Measurements from ENCODE around the gene AK5. TPM values are rescaled to one million over a fixed set of nuclear protein-coding genes. Genes with fewer than 3 reads are reported as not detected.

The AK5 gene
- total RNA-seq, 2 donors from 2014 or later, result 4.4 to 7.2 TPM

DNA sequence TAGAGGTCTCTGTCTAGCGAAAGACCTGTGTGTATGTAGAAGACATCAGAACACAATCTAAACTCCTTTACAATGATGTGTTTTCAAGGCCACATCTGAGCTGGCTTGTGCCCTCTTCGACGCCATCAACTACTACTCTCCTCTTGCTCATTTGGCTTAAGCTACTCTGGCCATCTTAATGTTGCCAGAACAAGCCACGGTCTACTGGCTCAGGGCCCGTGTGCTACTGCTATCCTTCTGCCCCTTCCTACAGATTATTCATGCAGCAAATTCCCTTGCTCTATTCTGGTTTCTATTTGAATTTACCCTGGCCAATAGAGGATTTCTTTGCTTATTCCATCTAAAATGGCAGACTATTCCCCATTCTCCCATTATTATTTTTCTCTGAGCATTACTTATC, 278.9 kb downstream of the AK5 start:
- Mint-ChIP-seq H3K4me1 (ENCODE audit: low read depth) (no peaks in the 10 kb centered on the region), H3K36me3 (ENCODE audit: insufficient read depth in 2 of 2) (peaks cover 5 to 8% of the 10 kb centered on the region in 2 donors), H3K4me3 (no peak overlapping the region), H3K27me3 (ENCODE audit: low read depth) (no peaks in the 10 kb centered on the region), H3K27ac (peak overlapping the region; percentile 13), H3K9me3 (no peaks in the 10 kb centered on the region)
- ATAC-seq (replicated peaks in 1 of 2) (no peak), DNase-seq (no peak)

DNA sequence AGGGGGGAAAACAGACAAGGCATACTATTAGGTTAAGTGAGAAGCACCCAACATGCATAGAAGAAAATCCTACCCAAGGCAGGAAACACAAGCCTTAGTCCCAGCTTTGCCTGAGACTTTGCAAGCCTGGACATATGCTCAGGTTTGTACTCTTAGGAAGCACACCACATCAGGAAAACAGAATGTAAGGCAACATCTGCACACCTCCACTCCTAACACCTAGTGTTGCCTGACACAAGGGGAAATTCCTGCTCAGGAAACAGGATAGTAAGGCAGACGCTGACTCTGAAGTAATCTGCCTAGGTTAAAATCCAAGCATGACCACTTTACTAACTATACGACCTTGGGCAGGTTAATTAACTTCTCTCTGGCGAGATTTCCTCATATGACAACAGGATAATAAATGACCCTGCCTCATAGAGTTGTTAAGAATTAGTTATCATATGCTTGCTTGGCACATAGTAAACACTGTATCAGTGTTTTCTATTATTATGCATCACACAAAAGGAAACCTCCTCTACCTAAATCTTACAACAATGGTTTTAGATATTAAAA, 280.9 kb downstream of the AK5 start:
- H3K9me3 Mint-ChIP-seq, result no peaks in the 10 kb centered on the region
- no peak overlapping the region for H3K4me3 Mint-ChIP-seq
- peaks cover 7 to 12% of the 10 kb centered on the region in 2 donors for H3K36me3 Mint-ChIP-seq (ENCODE audit: insufficient read depth in 2 of 2)
- H3K27me3 Mint-ChIP-seq (ENCODE audit: low read depth), result no peaks in the 10 kb centered on the region
- no peak for DNase-seq
- H3K4me1 Mint-ChIP-seq (ENCODE audit: low read depth), result no peaks in the 10 kb centered on the region
- ATAC-seq (replicated peaks in 1 of 2), result no peak
- H3K27ac Mint-ChIP-seq, result peak overlapping the region; percentile 57

DNA sequence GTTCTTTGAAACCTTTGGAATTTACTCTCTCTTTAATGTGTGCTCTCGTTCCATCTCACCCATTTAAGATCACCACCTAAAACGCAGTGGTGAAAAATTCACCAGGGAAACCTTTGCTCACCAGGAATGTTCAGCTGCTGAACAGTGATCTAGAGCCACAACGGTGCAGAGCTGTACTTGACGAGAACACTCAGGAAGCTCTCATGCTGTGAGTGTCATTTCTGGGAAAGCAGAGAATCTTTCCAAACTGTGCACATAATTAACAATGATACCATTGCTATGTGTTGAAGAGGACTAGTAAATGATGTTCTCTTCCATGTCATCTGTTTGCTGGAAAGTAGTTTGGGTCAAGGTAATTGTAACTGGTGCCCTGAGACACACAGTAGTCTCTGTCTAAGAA, 283.5 kb downstream of the AK5 start:
- H3K4me3 Mint-ChIP-seq, result no peak overlapping the region
- H3K36me3 Mint-ChIP-seq (ENCODE audit: insufficient read depth in 2 of 2), result peaks cover 13 to 21% of the 10 kb centered on the region in 2 donors
- ATAC-seq (replicated peaks in 1 of 2) (no peak), DNase-seq (no peak)
- H3K4me1 Mint-ChIP-seq (ENCODE audit: low read depth), result no peaks in the 10 kb centered on the region
- no peaks in the 10 kb centered on the region for H3K27me3 Mint-ChIP-seq (ENCODE audit: low read depth)
- no peaks in the 10 kb centered on the region for H3K9me3 Mint-ChIP-seq
- H3K27ac Mint-ChIP-seq, result peak overlapping the region; percentile 39

DNA sequence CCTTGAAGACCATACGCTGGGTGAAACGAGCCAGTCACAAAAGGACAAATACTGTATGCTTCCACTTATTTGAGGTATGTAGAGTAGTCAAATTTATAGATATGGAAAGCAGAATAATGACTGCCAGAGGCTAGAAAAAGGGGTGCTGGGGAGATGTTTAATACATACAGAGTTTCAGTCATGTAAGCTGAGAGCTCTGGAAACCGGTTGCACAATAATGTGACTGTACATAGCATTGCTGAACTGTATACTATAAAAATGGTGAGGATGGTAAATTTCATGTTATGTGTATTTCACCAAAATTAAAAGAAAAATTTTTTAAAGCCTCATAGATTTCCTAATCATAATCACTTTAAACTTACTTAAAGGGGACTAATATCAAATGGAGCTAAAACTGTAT, 289.8 kb downstream of the AK5 start:
- Mint-ChIP-seq H3K27ac (no peak overlapping the region), H3K4me3 (no peak overlapping the region), H3K4me1 (ENCODE audit: low read depth) (no peaks in the 10 kb centered on the region), H3K9me3 (no peaks in the 10 kb centered on the region), H3K36me3 (ENCODE audit: insufficient read depth in 2 of 2) (peaks cover 11 to 24% of the 10 kb centered on the region in 2 donors), H3K27me3 (ENCODE audit: low read depth) (no peaks in the 10 kb centered on the region)
- no peak for DNase-seq
- ATAC-seq (replicated peaks in 1 of 2), result no peak

DNA sequence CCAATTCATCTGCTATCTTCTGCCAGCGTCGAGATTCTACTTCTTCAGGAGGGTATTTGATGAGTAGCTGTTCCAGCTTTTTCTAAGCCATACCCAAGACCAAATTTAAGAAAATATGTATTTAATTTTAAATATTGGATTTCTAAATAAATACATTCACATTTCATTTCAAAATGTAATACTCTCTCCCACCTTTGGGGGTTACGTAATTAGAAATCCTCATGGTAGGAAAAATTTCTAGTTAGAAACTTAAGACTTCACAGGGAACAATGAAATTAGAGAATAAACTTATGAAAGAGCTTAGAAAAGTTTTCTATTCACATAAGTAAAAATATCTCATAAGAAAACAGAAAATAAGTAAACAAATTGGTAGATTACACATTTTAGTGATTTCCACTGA, 297.7 kb downstream of the AK5 start:
- Mint-ChIP-seq H3K4me3 (no peak overlapping the region), H3K4me1 (ENCODE audit: low read depth) (peaks cover 8% of the 10 kb centered on the region), H3K27me3 (ENCODE audit: low read depth) (no peaks in the 10 kb centered on the region), H3K27ac (no peak overlapping the region), H3K36me3 (ENCODE audit: insufficient read depth in 2 of 2) (peaks cover 8 to 19% of the 10 kb centered on the region in 2 donors), H3K9me3 (no peaks in the 10 kb centered on the region)
- DNase-seq, result no peak
- no peak for ATAC-seq (replicated peaks in 1 of 2)

DNA sequence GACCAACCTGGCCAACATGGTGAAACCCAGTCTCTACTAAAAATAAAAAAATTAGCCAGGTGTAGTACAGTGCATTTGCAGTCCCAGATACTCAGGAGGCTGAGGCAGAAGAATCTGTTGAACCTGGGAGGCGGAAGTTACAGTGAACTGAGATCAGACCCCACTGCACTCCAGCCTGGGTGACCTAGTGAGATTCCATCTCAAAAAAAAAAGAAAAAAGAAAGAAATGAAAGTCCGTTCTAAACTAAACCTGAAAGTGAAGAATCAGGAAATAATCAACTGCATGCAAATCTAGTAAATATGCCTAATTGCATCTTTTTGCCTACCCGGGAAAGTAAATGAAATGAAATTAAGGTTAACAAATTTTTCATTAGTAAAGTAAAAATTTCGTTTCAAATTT, 301.1 kb downstream of the AK5 start:
- ATAC-seq (replicated peaks in 1 of 2) (no peak), DNase-seq (no peak)
- no peak overlapping the region for H3K4me3 Mint-ChIP-seq
- H3K27me3 Mint-ChIP-seq (ENCODE audit: low read depth), result no peaks in the 10 kb centered on the region
- H3K4me1 Mint-ChIP-seq (ENCODE audit: low read depth), result peaks cover 16% of the 10 kb centered on the region
- H3K9me3 Mint-ChIP-seq, result no peaks in the 10 kb centered on the region
- H3K27ac Mint-ChIP-seq, result no peak overlapping the region
- peaks cover 5 to 9% of the 10 kb centered on the region in 2 donors for H3K36me3 Mint-ChIP-seq (ENCODE audit: insufficient read depth in 2 of 2)

DNA sequence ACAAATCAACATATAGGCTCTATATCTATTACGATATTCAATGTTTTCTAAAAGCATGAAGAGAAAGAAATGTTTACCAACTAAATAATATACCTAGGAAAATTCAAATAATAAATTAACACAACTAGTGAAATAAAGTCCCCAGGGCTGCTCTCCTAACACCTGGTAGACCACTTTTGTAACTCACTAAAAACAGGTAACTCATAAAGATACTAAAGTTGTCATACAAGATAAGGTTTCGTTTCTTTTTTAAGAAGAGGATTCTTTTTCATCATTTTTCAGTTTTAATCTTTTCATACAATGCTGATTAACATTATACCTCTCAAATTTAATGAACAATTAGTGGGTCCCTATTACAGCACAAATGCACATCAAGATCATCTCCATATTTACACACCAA, 301.7 kb downstream of the AK5 start:
- peaks cover 16% of the 10 kb centered on the region for H3K4me1 Mint-ChIP-seq (ENCODE audit: low read depth)
- H3K27me3 Mint-ChIP-seq (ENCODE audit: low read depth), result no peaks in the 10 kb centered on the region
- peak overlapping the region; percentile 82 for H3K27ac Mint-ChIP-seq
- ATAC-seq (replicated peaks in 1 of 2), result no peak
- DNase-seq, result no peak
- H3K4me3 Mint-ChIP-seq, result no peak overlapping the region
- no peaks in the 10 kb centered on the region for H3K9me3 Mint-ChIP-seq
- peaks cover 5 to 9% of the 10 kb centered on the region in 2 donors for H3K36me3 Mint-ChIP-seq (ENCODE audit: insufficient read depth in 2 of 2)

DNA sequence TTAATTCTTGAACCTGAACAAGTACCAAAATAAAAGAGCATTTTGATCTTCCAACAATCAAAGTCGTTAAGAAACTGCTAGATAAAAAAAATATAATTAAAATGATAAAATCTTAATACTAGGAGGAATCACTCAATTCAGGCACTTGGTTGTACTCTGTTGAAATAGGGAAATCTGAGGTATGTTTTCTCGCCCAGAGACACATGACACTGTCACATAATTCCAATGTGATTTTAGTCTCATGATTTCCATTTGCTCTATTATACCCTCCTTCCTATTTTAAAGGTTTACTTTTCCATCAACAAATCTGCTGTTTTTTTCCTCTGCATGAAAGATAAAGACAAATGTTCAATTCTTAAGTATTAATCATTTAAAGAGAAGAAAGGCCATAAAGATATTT, 303.1 kb downstream of the AK5 start:
- H3K4me1 Mint-ChIP-seq (ENCODE audit: low read depth), result peaks cover 16% of the 10 kb centered on the region
- H3K9me3 Mint-ChIP-seq, result no peaks in the 10 kb centered on the region
- peak overlapping the region; percentile 58 for H3K27ac Mint-ChIP-seq
- ATAC-seq (replicated peaks in 1 of 2) (no peak), DNase-seq (no peak)
- peaks cover 3 to 9% of the 10 kb centered on the region in 2 donors for H3K36me3 Mint-ChIP-seq (ENCODE audit: insufficient read depth in 2 of 2)
- H3K27me3 Mint-ChIP-seq (ENCODE audit: low read depth), result no peaks in the 10 kb centered on the region
- H3K4me3 Mint-ChIP-seq, result no peak overlapping the region

DNA sequence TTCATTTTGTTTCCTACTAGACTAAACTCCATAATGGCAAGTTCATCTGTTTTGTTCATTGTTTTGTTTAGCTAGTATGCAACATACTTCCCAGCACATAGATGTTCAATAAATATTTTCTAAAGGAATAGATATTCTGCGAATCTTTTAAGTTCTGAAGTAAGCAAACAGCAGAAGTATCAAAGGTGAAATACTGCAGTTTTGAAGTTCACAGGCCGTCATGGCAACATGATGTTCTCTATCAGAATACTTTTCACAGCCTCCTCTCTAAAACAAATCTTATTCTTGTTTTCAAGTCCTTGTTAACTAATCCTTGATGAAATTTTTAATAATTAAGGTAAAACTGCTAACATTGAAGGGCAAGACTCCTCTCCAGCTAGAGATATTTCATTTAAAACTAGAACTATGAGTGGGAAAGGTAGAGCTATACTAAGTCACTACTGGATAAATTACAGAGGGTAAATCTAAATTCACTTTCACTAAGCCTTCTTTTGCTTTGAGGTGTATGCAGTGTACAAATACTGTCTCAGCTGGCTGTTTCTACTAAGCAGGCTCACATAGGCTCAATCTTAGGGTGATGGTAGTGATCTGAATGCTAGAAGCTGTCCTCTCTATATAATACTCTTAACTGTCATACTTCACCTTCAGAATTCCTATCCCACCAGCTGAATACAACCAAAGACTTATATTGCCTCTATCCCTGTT, 303.9 kb downstream of the AK5 start:
- ATAC-seq (replicated peaks in 1 of 2), result no peak
- H3K36me3 Mint-ChIP-seq (ENCODE audit: insufficient read depth in 2 of 2), result peaks cover 0 to 5% of the 10 kb centered on the region in 2 donors
- H3K4me1 Mint-ChIP-seq (ENCODE audit: low read depth), result peaks cover 16% of the 10 kb centered on the region
- no peak overlapping the region for H3K4me3 Mint-ChIP-seq
- H3K27ac Mint-ChIP-seq, result peak overlapping the region; percentile 68
- DNase-seq, result no peak
- H3K27me3 Mint-ChIP-seq (ENCODE audit: low read depth), result no peaks in the 10 kb centered on the region
- H3K9me3 Mint-ChIP-seq, result no peaks in the 10 kb centered on the region

DNA sequence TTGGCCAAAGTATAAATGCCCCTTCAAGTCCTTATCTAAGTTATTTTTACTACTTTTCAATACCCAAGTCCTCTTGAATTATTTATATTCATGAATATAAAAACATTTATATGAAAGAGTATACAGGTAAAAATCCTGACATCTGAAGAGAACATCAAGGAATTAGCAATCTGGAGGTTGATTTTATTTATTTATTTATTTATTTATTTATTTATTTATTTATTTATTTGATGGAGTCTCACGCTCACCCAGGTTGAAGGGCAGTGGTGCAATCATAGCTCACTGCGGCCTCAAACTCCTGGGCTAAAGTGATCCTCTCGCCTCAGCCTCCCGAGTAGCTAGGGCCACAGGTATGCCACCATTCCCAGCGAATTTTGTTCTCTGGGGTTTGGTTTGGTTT, 307.4 kb downstream of the AK5 start:
- H3K9me3 Mint-ChIP-seq, result no peaks in the 10 kb centered on the region
- no peaks in the 10 kb centered on the region for H3K27me3 Mint-ChIP-seq (ENCODE audit: low read depth)
- H3K27ac Mint-ChIP-seq, result no peak overlapping the region
- no peak for DNase-seq
- H3K4me1 Mint-ChIP-seq (ENCODE audit: low read depth), result peaks cover 9% of the 10 kb centered on the region
- no peak overlapping the region for H3K4me3 Mint-ChIP-seq
- ATAC-seq (replicated peaks in 1 of 2), result no peak
- no peaks in the 10 kb centered on the region for H3K36me3 Mint-ChIP-seq (ENCODE audit: insufficient read depth in 2 of 2)

DNA sequence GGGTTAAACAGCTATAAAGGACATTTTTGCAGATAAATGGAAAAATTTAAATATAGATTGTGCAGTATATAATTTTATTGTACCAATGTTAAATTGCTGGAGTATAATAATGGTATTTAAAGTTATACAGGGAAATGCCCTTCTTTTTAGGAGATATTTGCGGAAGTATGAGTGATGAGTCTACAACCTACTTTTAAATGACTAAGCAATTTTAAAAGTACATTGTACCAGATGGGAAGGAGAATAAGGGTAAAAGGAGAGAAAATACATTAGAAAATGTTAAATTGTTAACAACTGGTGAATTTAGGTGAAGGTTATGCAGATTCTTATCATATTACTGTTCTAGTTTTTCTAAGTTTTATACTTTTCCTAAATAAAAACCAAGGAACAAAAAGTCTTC, 308.8 kb downstream of the AK5 start:
- peaks cover 0 to 2% of the 10 kb centered on the region in 2 donors for H3K36me3 Mint-ChIP-seq (ENCODE audit: insufficient read depth in 2 of 2)

DNA sequence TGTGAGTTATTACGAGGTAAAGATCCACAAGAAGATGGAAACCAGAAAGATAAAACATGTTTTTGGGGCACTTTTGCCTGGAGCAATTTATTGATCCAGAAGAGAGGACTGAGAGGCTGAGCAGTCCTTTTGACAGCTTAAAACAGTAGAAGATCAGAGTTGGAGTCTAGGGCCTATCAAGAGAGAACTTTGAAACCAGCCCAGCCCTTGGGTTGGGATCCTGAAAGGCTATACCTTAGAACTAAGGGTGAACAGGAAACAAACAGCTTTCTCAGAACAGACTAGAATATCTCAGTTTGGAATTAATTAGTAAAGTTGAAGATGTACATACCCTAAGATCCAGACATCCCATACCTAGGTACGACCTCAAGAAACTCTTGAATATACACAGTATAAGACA, 311.1 kb downstream of the AK5 start:
- Mint-ChIP-seq H3K36me3 (ENCODE audit: insufficient read depth in 2 of 2) (peaks cover 5 to 6% of the 10 kb centered on the region in 2 donors), H3K4me1 (ENCODE audit: low read depth) (peaks cover 11% of the 10 kb centered on the region), H3K27ac (no peak overlapping the region), H3K9me3 (no peaks in the 10 kb centered on the region), H3K27me3 (ENCODE audit: low read depth) (no peaks in the 10 kb centered on the region), H3K4me3 (no peak overlapping the region)
- DNase-seq (no peak), ATAC-seq (replicated peaks in 1 of 2) (no peak)

More for the DNA sequence above, 308.8 kb downstream of the AK5 start:
- H3K9me3 Mint-ChIP-seq, result no peaks in the 10 kb centered on the region
- no peak overlapping the region for H3K4me3 Mint-ChIP-seq
- no peak for DNase-seq
- H3K27me3 Mint-ChIP-seq (ENCODE audit: low read depth), result no peaks in the 10 kb centered on the region
- peaks cover 8% of the 10 kb centered on the region for H3K4me1 Mint-ChIP-seq (ENCODE audit: low read depth)
- ATAC-seq (replicated peaks in 1 of 2), result no peak
- H3K27ac Mint-ChIP-seq, result peak overlapping the region; percentile 80

DNA sequence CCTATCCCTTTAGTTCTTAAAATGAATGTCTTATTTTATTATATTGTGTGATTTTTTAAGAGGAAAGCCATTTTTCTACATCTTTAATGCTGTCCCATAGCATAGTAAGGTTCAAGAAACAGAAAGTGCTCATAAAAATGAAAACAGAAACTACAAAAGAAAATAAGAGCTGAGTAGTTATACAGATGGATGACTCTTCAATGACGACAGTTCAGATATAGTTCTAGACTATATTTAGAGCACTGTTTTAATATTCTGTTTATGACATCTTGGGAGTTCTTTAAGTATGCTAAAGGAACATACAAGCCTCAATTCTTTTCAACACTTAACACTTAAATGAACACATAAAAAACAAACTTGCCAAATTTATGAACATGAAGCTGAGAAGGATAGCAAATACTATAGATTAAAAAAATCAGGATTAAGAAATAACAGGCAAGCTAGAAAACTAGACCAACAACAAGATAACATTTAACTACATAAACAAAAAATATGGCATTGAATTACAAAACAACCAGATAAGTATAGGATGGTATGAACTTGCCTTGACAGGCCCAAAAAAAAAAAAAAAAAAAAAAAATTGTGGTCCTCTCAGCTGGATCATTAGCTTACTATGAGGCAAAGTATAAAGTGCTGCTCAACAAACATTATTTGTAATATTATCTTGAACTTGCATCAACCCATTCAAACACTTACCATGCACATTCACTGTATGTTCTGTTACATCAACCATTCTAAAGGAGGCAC, 312.7 kb downstream of the AK5 start:
- peaks cover 11% of the 10 kb centered on the region for H3K4me1 Mint-ChIP-seq (ENCODE audit: low read depth)
- peak overlapping the region; percentile 88 for H3K27ac Mint-ChIP-seq
- ATAC-seq (replicated peaks in 1 of 2) (no peak), DNase-seq (no peak)
- peaks cover 5 to 7% of the 10 kb centered on the region in 2 donors for H3K36me3 Mint-ChIP-seq (ENCODE audit: insufficient read depth in 2 of 2)
- H3K9me3 Mint-ChIP-seq, result no peaks in the 10 kb centered on the region
- H3K27me3 Mint-ChIP-seq (ENCODE audit: low read depth), result no peaks in the 10 kb centered on the region
- peak overlapping the region in 1 of 2 donors; percentile 29 for H3K4me3 Mint-ChIP-seq

Data from activated T-cell treated with anti-CD3 and anti-CD28 coated beads, Interleukin-2, amount 50 U/mL, for 72 hours (primary cell).